ENCODE results near the gene DYNC1I1. TPM values are rescaled to one million over a fixed set of nuclear protein-coding genes. Genes with fewer than 3 reads are reported as not detected.

The DYNC1I1 gene
- total RNA-seq, 1 experiment from 2014 or later = not detected

DNA sequence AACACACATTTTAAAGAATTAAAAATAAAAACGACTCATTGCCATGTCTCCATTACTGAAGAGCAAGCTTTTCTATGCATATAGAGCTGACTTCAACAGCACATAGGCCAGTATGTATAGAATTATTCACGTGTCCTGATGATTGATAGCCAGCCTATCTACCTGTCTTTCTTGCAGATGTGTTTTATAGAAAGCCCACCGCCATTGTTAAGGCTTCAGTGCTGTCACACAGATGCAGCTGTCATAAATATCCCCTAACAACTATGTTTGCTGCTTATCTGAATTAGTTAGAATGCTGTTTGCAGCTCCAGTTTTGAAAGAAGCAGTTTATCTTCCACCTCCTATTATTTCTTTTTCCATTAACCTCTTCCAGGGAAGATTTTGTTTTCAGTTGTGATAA is 313.6 kb downstream of the DYNC1I1 start:
- Histone ChIP-seq H4K20me1 (ENCODE audit: insufficient read depth) (no peaks in the 10 kb centered on the region), H3F3A (ENCODE audit: insufficient read depth, low read depth) (peaks cover 15% of the 10 kb centered on the region), H3K27ac (no peak overlapping the region), H3K4me3 (no peak overlapping the region), H3K9me2 (ENCODE audit: insufficient read depth) (no peaks in the 10 kb centered on the region), H3K27me3 (ENCODE audit: insufficient read depth, low read depth) (no peaks in the 10 kb centered on the region), H3K9me3 (ENCODE audit: insufficient read depth, low read depth) (no peaks in the 10 kb centered on the region; the same call in 1 of the 2 replicates), H3K4me2 (peak overlapping the region; percentile 39; the same call in 1 of the 2 replicates), H3K4me1 (replicated peaks; ENCODE audit: insufficient read depth) (peaks cover 34% of the 10 kb centered on the region), H3K36me3 (ENCODE audit: low read depth) (no peaks in the 10 kb centered on the region), H2AFZ (no peak overlapping the region), H3K79me2 (ENCODE audit: low read depth) (no peaks in the 10 kb centered on the region)
- ChIA-PET CTCF (interaction anchor here (0.6 kb wide), 1 partner anchor 9 kb away, joined by 8 read pairs; no protein-coding TSS in a partner anchor), POLR2A (ENCODE audit: unreplicated experiment) (interaction anchor here (1.0 kb wide), 1 partner anchor 19 kb away, joined by 3 read pairs; no protein-coding TSS in a partner anchor)
- no peak for DNase-seq
- intact Hi-C loops (cut with micrococcal nuclease; ENCODE audit: unreplicated experiment) = loop anchor here (1.0 to 10.0 kb wide), 2 partner anchors 49 to 619 kb away; partner anchors contain the start of gene SEM1
- no TSS peak for BruUV-seq (replicated peaks)
- TF ChIP-seq, protein P1, sequence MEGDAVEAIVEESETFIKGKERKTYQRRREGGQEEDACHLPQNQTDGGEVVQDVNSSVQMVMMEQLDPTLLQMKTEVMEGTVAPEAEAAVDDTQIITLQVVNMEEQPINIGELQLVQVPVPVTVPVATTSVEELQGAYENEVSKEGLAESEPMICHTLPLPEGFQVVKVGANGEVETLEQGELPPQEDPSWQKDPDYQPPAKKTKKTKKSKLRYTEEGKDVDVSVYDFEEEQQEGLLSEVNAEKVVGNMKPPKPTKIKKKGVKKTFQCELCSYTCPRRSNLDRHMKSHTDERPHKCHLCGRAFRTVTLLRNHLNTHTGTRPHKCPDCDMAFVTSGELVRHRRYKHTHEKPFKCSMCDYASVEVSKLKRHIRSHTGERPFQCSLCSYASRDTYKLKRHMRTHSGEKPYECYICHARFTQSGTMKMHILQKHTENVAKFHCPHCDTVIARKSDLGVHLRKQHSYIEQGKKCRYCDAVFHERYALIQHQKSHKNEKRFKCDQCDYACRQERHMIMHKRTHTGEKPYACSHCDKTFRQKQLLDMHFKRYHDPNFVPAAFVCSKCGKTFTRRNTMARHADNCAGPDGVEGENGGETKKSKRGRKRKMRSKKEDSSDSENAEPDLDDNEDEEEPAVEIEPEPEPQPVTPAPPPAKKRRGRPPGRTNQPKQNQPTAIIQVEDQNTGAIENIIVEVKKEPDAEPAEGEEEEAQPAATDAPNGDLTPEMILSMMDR (conservative IDR thresholded peaks at IDR 0.05) = no peak
- TF ChIP-seq EZH2 (IDR thresholded peaks at IDR 0.05; ENCODE audit: low read depth) = no peak

DNA sequence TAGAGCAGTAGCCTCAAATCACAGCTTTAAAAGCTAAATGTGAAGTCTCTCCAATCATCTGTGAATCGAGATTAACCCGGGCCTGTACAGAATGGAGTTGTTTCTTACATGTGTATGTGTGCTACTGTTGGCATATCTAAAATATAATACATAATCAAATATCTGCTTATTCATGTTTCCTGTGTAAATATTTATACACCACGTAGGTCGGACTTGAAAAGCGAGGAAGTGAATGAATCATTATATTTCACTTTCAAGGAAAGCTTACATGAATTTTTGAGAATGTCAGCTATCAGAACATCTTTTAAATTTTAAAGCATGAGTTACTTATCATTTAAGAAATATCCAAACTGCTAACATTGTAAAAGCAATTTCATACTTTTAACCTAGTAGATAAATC is 316.2 kb downstream of the DYNC1I1 start:
- ChIA-PET POLR2A (ENCODE audit: unreplicated experiment) (interaction anchor here (0.6 kb wide), 1 partner anchor 15 kb away, joined by 7 read pairs; no protein-coding TSS in a partner anchor), CTCF (no interaction called here)
- no peaks in the 10 kb centered on the region for H3K9me2 ChIP-seq (ENCODE audit: insufficient read depth)
- no peaks in the 10 kb centered on the region for H3K36me3 ChIP-seq (ENCODE audit: low read depth)
- H3K27me3 ChIP-seq (ENCODE audit: insufficient read depth, low read depth) = no peaks in the 10 kb centered on the region
- TF ChIP-seq, protein P1 (conservative IDR thresholded peaks at IDR 0.05) = no peak
- no peak for TF ChIP-seq EZH2 (IDR thresholded peaks at IDR 0.05; ENCODE audit: low read depth)
- no peaks in the 10 kb centered on the region for H3K79me2 ChIP-seq (ENCODE audit: low read depth)
- no peaks in the 10 kb centered on the region for H4K20me1 ChIP-seq (ENCODE audit: insufficient read depth)
- H3K4me3 ChIP-seq = 0 out of 2 replicates have a peak overlapping the region, but pooled peaks have one; percentile 34
- peak in 1 of 2 experiments; percentile 88 for DNase-seq
- H3K4me1 ChIP-seq (replicated peaks; ENCODE audit: insufficient read depth) = peaks cover 34% of the 10 kb centered on the region
- H3F3A ChIP-seq (ENCODE audit: insufficient read depth, low read depth) = peaks cover 15% of the 10 kb centered on the region
- no peaks in the 10 kb centered on the region; the same call in 1 of the 2 replicates for H3K9me3 ChIP-seq (ENCODE audit: insufficient read depth, low read depth)
- intact Hi-C loops (cut with micrococcal nuclease; ENCODE audit: unreplicated experiment) = loop anchor here (10.0 kb wide), 1 partner anchor 616 kb away; the partner anchor contains the start of gene SEM1
- peak overlapping the region; percentile 73 for H3K4me2 ChIP-seq
- BruUV-seq (replicated peaks) = no TSS peak
- peak overlapping the region; percentile 76 for H3K27ac ChIP-seq
- H2AFZ ChIP-seq = peak overlapping the region; percentile 67

DNA sequence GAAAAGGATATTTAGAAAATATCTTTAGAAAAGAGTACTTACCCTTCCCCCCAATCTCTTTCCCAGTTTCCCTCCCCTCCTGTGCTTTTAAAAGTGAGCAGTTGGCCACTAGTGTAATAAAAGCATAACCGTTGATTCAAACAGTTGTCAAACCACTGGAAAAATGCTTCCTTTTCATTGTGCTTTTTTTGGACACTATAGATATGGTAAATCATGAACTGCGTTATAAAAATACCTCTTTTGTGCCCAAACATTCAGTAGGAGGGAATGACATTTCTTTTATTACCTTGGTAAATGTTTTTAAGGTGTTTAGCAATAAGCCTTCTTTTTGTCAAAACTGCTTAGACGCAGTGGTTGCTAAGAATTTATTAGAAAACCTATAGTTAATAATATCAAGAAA is 317.2 kb downstream of the DYNC1I1 start:
- no peaks in the 10 kb centered on the region for H4K20me1 ChIP-seq (ENCODE audit: insufficient read depth)
- intact Hi-C loops (cut with micrococcal nuclease; ENCODE audit: unreplicated experiment) = loop anchor here (10.0 kb wide), 1 partner anchor 615 kb away; the partner anchor contains the start of gene SEM1
- H3K9me3 ChIP-seq (ENCODE audit: insufficient read depth, low read depth) = no peaks in the 10 kb centered on the region; the same call in 1 of the 2 replicates
- no peak overlapping the region for H2AFZ ChIP-seq
- H3K4me3 ChIP-seq = no peak overlapping the region
- H3K36me3 ChIP-seq (ENCODE audit: low read depth) = no peaks in the 10 kb centered on the region
- no peaks in the 10 kb centered on the region for H3K9me2 ChIP-seq (ENCODE audit: insufficient read depth)
- BruUV-seq (replicated peaks) = no TSS peak
- CTCF ChIA-PET = no interaction called here
- peaks cover 10% of the 10 kb centered on the region for H3F3A ChIP-seq (ENCODE audit: insufficient read depth, low read depth)
- no peak for TF ChIP-seq EZH2 (IDR thresholded peaks at IDR 0.05; ENCODE audit: low read depth)
- TF ChIP-seq, protein P1 (conservative IDR thresholded peaks at IDR 0.05) = no peak
- 0 out of 2 replicates have a peak overlapping the region, but pooled peaks have one; percentile 73 for H3K4me2 ChIP-seq
- no peaks in the 10 kb centered on the region for H3K27me3 ChIP-seq (ENCODE audit: insufficient read depth, low read depth)
- peaks cover 33% of the 10 kb centered on the region for H3K4me1 ChIP-seq (replicated peaks; ENCODE audit: insufficient read depth)
- no peak for DNase-seq
- POLR2A ChIA-PET (ENCODE audit: unreplicated experiment) = interaction anchor here (0.6 kb wide), 1 partner anchor 107 kb away, joined by 5 read pairs; no protein-coding TSS in a partner anchor
- no peaks in the 10 kb centered on the region for H3K79me2 ChIP-seq (ENCODE audit: low read depth)
- no peak overlapping the region for H3K27ac ChIP-seq
